SKM-1 treated with dmso at 0.1 percent for 144 hours (cell line): Measurements from ENCODE around the gene PLIN1.

Source experiments
- DNase-seq: peaks from one replicate; lab custom pipeline; 2025; ENCODE audit not compliant: unreplicated experiment; lab: John Stamatoyannopoulos, UW

Gene PLIN1

DNA sequence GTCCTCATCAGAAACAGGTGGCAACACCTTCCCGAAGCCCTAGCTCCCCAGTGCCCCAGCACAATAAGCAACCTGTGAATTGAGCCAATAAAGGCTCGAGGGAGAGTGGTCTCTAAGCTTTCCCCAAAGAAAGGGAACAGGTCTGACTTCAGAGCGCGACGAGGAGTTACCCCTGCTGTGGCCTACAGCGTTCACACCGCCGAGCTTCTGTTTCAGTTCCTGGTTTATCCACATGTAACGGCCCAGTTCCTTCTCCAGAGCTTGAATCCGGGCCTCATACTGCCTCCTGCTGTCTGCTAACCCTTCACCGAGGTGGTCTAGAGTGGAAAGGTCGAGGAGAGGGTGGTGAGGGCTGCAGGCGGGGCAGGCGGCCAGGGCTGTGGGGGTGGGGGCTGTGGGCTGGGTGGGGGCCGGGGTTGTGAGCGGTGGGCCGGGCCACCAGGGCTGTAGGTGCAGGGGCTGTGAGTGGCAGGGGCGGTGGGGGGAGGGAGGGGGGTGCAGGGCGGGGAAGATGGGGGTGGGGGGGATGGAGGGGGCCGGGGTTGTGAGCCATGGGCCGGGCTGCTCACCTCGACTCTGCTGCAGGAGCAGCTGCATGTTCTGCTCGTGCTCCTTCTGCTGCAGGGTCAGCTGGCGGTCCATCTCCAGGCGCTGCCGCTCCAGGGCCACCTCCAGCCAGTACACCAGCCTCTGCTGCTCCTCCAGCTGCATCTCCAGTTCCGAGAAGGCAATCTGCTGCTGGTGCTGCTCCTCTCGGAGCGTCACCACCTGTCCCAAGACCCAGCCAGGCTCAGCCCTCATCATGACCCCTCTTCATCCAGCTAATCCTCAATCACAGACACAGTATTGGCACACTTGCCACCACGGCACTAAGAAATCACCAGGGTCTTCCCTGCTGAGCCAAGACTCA, 50.1 kb downstream of the PLIN1 start:
- DNase-seq = no peak

DNA sequence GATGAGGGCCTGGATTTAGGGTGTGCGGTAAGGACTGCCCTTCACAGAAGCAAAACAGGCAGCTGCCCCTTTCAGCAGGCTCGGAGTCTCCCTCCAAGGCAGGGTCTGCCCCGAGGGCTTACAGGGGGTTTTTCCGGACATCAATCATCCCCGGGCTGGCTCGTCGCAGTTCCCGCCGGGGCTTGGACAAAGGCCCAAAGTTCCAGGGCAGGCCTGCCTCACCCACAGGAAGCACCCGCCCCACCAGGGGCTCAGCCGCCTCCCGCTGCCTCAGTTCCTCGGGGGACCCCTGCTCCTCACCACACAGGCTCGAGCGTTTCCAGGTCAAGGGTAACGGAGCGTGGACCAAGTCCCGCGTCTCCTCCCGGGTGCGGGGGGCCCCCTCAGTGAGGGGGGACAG, 50.9 kb downstream of the PLIN1 start:
- DNase-seq = no peak

DNA sequence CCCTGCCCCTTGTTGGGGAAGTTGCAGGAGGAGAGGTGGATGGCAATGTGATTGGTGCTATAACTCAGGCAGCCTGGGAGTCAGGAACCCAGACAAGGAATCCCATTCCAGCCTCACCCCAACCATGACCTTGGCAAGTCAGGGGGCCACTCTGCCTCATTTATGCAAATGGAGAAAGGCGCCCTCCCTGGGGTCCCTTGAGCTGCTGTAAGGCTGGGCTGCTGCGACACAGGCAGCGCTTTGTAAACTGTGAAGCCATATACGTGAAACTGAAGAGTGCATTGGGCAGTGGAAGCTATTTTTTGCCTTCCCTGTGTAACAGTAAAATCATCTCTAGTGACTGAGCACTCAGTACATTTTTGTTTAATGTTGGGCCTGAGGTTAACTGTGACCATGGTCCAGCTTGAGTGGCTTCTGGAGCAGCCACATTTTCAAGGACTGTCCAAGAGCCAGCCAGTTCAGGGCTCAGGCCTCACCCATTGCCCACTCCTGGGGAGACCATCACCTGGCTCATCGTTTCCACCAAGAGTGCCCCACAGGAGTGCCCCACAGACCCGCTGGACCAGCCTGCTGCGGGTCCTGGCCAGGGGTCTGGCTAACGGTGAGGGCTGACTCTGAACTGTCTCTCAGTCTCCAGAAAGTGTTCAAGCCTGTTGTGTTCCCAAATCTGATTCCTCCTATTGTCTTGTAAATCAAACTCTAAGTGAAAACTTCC, 51.8 kb downstream of the PLIN1 start:
- DNase-seq = no peak

GRCh38 chr15:89625716-89626115, 53.5 kb downstream of the PLIN1 start:
- no peak for DNase-seq

DNA sequence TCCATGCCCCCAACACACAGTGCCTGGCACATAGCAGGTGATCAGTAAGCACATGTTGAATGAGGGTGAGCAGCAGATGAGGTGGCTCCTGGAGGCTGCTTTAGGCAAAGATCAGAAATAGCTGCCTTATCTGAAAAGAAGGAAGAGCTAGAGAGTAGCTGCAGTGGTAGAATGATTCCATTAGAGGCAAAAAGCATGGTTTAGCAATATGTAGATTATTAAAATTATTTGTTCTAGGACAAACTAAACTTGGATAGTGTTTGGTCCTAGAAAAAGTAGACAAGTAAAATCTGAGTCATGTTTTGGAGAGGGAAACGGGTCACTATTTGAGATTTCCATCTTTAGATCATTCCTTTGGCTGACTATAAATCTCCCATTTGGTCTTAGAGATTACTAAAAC, 56.0 kb downstream of the PLIN1 start:
- no peak for DNase-seq

GRCh38 chr15:89621547-89621946, 57.6 kb downstream of the PLIN1 start:
- DNase-seq = no peak

DNA sequence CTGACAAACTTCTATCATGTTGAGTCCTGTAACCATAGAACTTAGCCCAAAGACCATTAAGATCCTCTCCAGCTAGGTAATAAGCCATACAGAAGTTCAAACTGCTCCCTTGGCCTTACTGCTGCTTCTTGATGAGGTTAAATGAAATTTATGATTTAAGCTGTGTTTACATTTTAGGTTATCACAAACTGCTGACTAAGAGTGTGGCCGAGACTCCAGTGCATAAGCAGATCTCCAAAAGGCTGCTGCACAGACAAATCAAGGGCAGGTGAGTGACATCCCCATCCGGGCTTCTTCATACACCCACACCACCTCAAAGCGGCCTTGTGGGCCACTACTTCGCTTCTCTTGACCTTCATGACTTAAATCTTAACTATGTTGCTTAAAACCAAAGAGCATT, 62.9 kb downstream of the PLIN1 start:
- no peak for DNase-seq

DNA sequence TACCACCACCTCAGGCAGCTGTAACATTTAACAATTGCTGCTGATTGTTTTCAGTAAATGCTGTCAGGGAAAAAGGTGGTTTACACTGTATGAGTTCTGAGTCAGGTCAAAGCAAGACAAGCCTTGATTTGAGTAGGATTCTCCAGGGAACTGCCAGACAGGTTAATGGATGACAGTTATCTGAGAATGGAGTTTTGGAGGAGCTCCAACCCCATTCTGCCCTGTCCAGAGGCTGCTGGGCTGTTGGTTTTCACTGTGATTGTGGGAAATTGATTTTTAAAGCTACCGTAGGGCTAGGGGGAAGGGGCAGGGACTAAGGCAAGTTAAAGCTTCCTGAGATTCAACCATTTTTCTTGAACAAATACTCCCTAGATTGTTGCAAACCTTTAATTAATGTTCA, 64.0 kb downstream of the PLIN1 start:
- no peak for DNase-seq
